IPS-NIHi7 (cell line): ENCODE data around the gene ATP2B2.
A peak's percentile ranks its signal among the peaks of the same experiment; 100 is the strongest.

Experiments used
- DNase-seq: peaks from one replicate; pipeline ENCODE4 v3.0.0; 2012; ENCODE audit warnings: mixed read lengths; ENCODE audit errors: extremely low spot score

Gene ATP2B2

DNA sequence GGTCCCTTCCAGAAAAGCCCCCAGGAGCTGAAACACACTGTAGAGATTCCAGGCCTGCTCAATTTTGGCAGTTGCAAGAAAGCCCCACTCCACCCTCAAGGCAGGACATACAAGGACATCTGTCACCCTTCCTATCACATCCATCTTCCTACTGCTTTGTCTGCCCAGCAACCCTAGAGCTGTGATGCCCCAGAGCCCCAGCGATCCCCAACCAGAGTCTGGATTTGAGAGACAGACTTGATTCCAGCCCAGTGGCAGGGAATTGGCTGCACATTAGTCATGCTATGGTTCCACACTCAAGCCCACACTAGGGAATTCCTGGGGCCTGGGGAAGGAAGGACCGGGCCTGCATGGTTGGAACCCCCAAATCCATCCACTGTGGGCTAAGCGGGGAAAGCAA lies 56.8 kb downstream of the ATP2B2 start:
- DNase-seq: no peak

DNA sequence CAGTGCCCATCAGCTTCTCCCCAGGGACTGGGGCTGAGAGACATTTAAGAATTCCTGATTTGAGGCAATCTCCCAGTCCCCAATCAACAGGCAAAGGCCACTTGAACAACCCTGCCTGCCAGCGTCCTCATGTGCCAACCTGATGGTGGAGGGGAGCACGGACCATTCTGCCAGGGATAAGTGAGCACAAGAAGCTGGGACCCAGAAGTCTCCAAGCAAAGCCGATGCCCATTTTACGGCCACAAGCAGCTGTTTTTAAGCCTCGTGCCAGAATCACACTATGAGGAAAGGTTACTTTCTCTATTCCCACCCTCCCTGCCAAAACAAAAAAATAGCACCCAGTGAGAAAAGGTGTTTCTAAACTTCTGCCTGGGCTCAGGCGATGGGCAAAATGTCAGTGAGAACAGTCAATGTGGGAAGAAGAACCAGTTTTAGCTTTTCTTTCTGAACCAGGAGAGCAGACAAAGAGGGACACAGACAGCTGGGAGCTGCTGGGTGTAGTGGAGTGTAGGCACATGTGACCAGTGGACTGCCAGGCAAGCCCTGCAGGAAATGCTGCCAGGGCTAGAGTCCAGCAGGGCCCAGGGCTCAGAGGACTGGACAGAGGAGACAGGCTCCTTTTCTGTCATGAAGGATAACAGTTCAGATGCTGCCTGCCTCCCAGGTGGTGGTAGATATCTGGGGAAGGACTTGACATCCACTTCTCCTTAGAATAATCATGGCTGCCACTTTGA lies 57.7 kb downstream of the ATP2B2 start:
- DNase-seq: no peak

DNA sequence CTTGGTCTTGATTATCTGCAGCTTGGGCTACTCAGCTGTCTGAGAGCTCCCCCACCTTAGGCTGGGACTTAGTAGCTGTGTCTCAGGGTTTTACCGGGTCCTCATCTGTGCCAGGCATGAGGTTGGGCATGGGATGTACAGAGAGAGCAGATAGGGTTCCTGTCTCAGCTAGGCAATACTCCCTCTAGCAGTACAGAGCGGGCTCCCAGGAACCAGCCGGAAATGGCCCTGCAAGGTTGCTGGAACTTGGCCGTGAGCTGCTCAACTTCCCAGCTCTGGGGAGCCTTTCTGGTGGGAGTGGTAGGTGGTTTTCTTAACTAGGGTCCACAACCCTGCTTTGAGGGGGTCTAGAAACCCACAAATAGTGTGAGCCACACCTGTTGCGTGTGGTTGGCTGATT lies 58.3 kb downstream of the ATP2B2 start:
- no peak for DNase-seq

DNA sequence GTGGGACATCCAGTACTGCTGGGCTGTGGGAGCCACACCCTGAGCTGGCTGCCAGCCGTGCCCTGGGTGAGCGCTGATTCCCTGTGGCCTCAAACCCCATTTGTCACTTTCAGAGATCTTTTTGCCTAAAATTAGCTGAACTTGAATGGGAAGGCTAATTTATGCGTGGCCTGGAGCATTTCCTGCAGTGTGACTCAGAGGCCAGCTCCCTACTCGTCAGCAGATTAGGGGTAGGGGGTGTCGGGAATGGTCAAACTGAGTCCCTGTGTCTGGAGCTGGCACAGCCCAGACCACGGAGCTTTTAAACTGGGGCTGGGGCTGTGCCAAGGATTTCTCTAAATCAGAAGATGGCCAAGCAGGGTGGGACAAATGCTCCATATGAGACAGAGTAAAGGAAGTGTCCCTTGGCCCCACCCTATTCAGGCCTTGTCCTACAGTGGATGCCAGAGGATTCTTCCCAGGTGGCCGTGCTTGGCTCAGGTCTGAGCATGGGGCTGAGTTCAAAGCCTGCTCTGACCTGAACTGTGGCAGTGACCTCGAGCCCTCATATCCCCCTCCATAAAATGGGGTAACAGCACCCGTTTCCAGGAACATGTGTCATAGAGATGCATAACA lies 59.7 kb downstream of the ATP2B2 start:
- DNase-seq: peak; percentile 30

DNA sequence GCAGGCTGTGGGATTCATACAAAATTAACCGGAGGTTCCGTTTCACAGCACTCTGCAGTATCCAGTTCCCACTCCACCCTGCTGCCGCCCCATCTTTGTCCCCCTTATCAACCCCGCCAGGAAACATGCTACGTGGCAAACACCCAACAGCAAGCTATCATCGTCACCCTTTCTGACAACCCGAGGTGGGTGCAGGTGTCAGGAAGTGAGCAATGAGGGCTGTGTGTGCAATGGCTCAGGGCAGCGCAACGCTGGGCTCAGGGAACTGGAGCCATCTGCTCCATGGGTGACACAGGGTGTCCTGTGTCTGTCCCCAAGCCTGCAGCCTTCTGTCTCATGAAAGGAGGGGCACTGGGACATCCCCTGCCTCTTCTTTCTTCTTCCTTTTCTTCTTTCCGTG lies 60.9 kb downstream of the ATP2B2 start:
- no peak for DNase-seq

DNA sequence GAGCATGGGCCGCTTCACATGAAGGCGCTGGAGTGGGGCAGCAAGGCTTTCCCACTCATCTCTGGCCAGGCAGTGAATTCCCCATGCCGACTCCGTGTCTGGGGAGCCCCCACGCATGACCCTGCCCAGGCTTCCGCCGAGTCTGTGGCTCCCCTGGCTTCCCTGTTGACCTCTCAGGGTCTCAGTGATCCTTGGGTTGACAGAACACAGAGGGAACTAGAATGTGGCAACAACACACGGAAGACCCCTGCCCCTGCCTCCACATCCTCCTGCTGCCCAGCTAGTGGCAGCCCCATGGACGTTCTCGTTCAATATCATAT lies 61.3 kb downstream of the ATP2B2 start:
- DNase-seq: no peak

DNA sequence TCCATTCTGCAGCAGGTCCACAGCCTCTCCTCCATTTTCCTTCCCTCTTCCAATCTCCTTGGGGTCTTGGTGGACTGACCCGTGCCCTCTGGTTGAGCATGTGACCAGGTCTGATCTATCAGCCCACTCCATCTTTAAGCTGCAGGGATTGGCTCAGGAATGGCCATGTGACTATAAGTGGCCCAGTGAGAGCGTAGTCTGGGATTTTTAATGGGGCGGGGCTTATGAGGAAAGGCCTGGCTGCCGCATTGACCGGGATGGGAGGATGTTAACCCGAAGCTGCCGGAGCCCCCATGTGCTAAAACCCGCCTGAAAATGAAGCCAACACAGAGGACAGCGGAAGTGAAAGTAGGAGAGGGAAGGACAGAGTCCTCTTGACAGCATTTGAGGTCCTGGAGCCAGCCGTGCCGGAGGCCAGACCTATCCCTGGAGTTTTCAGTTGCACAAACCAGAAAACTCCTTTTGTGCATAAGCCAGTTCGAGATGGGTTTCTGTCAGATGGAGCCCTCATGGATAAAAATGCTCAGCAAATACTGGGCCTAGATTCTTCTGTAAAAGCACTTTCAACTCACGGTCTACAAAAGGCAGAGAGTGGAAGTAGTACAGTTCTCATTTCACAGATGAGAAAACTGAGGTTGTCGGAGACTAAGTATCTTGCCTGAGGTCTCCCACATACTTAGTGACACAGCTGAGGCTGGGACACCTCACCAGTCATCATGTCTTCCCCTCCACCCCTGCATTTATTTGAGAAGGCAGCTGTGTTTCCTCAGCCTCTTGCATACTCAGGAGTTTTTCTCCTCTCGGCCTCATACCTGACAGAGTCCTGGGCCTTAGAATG lies 61.9 kb downstream of the ATP2B2 start:
- DNase-seq: no peak

DNA sequence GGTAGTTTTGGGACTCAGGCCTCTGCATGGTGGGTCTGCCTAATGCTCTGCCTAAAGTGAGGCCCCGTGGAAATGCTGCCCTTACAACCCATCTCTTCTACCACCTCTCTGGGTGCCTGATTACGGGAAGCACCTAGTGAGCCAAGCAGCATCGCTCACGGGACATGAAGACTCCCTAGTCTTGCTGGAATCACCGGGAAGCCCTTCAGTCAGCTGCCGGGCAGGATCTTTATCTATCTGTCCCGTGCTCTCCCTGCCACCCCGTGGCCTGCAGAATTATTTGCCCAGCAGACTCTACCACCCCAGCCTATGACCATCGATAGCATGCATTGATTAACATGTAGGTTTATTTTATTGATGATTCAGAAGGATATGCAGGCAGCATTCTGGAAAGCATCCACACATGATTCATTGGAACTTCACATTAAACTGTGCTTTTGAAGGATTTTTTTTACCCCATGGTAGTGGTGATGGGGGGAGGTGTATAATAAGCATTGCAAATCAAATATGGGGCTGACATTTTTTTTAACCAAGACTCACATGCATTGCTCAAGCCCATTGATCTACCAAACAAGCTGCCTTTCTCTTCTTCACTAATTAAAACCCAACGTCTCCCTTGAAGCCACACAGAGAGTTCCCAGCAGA lies 63.1 kb downstream of the ATP2B2 start:
- no peak for DNase-seq

DNA sequence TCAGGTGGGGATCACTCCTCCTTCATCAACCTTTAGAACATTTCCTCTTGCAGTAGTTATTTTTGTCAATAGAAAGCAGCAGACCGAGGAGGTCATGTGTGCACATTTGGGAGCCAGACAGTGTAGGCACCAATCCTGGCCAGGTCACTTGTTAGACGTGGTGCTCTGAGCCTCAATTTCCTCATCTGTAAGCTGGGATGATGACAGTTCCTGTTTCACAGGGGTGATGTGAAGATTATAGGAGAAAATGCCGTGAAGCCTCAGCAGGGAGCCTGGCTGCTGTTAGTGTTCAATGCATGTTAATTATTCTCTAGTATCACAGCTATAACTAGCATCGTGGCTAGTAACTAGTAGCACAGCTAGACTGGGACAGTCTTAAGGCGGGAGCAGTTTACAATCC lies 64.7 kb downstream of the ATP2B2 start:
- DNase-seq: no peak

DNA sequence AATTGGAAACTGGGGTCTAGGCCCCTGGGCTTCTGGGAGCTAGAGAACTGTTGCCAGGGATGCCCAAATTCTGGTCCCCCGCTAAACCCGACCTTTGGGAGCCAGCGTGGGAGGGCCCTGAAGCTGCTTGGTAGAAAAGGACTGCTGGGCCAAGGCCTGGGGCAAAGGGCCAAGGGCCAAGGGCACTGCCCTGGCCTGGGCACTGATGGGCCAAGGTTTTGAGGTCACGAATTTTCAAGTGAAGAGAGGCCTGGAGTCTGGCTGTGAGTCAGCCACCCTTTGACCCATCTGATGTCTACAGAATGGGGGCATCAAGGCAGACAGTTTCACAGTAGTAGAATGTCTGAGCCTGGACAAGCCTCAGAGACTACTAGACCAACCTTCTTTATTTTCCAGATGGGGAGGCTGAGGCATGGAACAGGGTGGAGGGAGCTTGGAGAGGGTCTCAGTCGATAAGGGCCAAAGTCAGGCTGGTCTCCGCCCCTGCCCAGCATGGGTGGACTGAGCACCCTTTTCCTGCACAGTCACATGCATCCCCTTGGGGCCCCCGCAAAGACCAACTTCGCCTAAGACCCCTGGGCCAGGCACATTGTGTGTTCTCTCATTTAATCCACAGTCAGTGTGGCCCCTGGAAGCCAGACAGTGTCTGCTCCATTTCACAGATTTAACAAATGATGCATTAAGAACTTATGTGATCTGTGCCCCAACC lies 66.3 kb downstream of the ATP2B2 start:
- DNase-seq: no peak

DNA sequence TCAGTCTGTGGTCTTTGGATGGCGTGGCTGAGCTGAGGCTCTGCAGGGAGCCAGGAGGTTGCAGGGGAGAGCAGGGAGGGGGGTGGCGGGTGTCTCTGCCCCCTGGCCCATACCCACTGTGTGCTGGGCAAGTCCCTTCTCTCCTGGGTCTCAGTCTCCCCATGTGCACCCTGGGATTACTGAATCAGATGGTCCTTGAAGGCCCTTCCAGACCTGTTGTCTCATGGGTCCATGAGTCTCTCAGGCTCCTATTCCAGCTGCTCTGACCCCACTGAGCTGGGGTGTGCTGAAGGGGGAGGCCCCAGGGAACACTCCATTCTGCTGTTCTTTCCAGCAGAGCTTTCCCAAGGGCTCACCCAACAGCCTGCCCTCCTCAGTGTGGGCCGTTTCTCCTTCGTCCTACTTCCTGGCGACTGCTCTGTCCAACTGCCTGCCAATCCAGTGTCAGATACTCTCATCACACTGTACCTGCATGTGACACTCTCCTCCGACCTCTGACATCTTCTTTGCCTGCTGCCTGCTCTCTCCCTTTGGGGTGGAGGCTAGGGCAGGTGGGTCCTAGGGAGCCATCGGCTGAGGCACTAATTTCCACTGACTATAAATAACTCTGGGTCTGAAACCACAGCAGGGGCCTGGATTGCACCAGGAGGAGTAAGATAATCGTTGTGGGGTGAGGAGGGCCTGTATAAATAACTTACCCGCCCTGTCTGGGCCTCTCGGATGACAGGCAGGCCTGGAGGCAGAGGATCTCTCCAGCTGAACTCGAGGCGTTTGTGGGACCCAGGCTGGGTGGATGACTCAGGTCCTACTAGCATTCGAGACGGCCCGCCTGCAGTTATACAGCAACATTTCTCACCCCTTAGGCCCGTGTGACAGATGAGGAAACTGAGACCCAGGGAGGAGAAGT lies 67.1 kb downstream of the ATP2B2 start:
- no peak for DNase-seq

DNA sequence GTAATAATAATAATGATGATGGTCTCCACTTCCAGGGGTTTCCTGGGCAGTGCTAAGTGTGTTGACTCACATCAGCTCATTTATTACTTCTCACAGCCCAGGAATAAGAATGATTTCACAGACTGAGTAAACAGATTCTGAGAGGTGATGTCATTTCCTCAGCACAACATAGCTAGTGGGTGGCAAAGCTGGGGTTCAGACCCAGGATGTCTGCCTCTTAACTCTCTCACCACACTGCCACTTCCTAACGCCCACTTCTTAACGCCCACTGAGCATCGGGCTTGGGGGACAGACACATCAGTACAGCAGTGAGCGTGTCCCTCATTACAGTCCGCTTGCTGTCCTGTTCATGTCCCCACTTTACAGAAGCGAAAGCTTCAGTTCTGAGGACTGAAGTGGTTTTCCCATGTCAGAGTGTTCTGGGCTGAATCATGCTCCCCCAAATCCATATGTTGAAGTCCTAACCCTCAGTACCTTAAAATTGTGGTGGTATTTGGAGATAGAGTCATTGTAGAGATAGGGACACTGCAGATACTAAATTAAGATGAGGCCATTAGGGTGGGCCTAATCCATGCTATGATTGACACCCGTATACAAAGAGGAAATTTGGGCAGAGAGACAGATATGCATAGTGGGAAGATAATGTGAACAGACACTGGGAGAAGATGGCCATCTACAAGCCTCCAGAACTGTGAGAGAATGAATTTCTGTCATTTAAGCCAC lies 68.0 kb downstream of the ATP2B2 start:
- DNase-seq: no peak

DNA sequence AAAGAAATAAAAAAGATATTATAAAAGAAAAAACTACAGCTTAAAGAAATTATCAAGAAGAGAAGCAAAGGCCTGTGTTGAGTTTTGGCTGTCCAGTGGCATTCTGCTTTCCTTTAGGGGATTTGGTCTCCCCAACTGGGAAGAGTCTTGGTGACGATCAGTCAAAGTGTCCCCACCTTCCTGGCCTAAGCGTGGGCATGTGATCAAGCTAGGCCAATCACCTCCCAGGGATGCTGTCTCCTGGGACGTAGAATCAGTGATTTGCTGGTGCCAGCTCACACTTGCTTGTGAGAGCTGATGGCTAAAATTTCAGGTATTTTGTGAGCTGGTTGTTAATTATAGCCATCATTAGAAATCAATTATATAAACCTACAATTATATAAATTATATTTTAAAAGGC lies 69.5 kb downstream of the ATP2B2 start:
- peak; percentile 36 for DNase-seq

DNA sequence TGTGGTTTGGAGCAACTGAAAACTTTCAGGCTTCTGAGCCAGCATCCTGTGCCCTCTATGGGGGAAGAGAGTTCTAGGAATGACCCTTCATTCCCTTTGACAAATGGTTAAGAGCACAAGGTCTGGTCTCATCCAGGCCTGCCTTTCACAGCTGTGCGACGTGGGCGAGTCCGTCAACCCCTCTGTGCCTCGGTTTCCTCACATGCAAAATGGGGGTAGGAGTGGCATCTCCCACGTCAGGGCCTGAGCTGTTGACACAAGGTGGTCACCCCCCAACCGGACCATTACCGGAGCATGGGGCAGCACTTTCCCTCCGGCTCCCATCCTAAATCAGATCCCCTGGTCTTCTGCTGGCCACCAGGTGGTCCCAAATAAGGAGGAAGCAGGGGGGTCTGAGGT lies 70.4 kb downstream of the ATP2B2 start:
- DNase-seq: no peak

DNA sequence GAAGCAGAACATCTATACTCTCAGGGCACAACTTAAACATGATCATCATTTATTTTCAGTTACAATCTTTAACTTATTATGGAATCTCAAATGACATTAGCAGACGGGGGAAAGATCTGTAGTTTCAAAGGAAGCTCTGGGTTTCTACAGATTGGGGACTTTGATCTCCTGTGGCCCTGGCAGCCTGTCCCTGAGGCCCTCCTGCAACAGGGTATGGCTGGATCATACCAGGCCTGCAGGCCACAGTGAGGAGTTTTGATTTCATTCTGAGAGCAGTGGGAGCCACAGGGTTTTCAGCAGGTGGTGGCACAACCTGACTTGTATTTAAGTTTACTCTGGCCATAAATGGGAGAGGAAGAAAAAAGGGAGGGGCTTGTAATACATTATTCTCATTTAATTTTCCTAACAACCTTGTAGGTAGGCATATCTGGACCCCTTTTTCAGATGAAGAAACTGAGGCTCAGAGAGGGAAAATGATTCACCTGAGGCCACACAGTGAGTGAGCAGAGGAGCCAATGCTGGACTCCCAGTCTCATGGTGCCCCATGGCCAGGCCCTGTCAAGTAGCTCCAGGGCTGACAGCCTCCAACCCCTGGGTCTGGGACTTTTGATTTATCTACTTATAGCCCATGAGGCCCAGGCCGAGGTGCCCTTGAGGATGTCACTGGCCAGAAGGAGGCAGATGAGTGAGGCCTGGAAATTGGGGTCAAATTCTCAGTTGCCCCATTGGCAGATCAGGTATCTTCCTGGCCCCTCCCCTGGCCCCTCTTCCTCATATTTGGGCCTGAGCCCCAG lies 71.0 kb downstream of the ATP2B2 start:
- DNase-seq: no peak

DNA sequence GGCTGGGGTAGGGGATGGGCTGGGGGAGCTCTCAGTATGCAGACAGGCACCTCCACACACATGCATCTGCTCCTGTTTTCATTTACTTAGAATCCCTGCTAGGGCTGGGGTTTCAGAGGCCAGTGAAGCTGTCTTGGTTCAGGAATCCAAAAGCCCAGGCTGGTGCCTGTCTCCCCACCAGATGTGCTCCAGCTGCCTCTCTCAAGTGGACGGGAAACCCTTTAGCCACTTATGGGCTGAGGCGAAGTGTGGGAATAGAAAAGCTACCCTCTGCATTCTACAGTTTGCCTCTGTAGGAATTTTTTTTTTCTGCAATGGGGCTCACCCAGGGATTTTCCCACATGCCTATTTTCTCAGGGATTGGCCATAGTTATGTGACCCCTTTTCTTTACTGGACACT lies 72.5 kb downstream of the ATP2B2 start:
- no peak for DNase-seq

DNA sequence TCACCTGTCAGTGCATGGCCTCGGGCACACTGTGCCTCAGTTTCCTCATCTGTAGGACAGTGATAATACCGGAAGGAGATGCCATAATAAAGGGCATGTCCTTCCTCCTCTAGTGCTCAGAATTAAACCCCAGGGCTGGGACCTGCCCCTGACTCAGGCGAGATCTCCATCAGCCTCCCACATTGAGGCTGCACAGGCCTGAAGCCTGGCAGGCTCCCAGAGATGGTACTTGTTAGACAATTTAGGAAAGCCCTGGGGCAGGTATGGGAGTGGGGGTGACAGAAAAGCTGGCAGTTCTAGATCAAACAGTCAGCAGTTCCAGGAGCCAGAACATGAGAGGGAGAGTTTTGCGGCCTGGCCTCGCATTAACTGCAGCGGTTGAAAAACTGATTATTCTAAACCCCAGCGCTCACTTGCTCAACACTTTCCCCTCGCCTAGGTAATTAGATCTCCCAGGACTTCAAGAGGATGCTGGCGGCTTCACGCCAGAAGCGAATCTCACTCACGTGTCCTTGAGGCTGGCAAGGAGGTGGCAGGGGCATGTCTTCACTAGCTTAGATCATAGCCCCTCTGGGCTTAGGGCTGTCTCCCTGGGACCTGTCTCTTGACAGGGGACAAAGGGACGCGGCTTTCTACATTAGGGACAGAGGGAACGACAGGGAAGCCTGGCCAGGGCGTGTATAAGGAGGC lies 73.1 kb downstream of the ATP2B2 start:
- DNase-seq: no peak

DNA sequence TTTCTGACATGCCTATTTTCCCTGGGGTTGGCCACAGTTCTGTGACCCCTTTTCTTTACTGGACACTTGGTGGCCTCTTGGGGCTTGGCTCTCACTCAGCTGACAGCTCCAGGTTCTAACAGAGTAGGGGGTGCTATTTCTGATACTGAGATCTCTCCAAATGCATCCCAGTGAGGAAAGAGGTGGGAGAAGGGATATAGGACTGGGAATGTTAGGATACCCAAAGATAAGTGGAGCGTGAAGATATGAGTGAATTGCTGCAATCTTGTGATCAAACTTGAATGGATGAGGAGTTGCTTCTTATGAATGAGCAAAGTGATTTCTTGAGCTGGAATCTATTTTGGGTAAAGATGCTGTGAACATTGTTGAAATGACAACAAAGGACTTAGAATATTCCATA lies 74.6 kb downstream of the ATP2B2 start:
- no peak for DNase-seq
